Measurements from ENCODE around the gene PIP5K1B.

Gene PIP5K1B

DNA sequence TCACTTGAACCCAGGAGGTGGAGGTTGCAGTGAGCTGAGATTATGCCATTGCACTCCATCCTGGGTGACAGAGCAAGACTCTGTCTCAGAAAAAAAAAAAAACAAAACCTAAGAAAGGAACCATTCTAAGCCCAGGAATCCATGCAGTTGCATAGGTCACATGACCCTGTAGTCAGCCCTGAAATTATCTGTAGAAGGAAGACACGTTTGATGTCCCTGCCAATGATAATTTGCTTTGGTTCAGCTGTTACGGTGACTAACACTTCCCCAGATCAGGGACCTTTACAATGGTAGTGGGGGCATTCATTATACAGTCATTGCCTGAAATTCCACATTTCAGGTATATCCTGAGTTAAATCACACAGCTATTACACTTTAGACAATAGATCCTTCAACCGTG is 258.4 kb downstream of the PIP5K1B start:
- Histone ChIP-seq H2BK5ac (ENCODE audit: low read length) (no peak overlapping the region), H3K27me3 (ENCODE audit: control insufficient read depth in 3 of 3, insufficient read depth in 3 of 3, low read depth in 1 of 3, low read length in 3 of 3) (no peaks in the 10 kb centered on the region), H3K4me2 (ENCODE audit: insufficient read depth, low read length, poor library complexity, severe bottlenecking) (no peak overlapping the region), H3K36me3 (replicated peaks in 1 of 2; ENCODE audit: control insufficient read depth in 2 of 2, insufficient read depth in 2 of 2, low read length in 2 of 2) (peaks cover 0 to 67% of the 10 kb centered on the region in 2 donors), H2BK15ac (ENCODE audit: low read length) (no peak overlapping the region), H3K14ac (ENCODE audit: low read length) (no peak overlapping the region), H4K8ac (ENCODE audit: low read depth, low read length) (no peak overlapping the region), H3K4me1 (ENCODE audit: control insufficient read depth in 2 of 2, insufficient read depth in 1 of 2, low read depth in 1 of 2, low read length in 2 of 2) (no peaks in the 10 kb centered on the region), H2AFZ (ENCODE audit: low read length) (no peak overlapping the region), H3K4me3 (ENCODE audit: low read length in 2 of 2) (no peak overlapping the region), H3K27ac (replicated peaks; ENCODE audit: low read length) (no peak overlapping the region), H3K23ac (ENCODE audit: low read depth, low read length, poor library complexity) (no peak overlapping the region), H2AK5ac (ENCODE audit: low read depth, low read length) (no peak overlapping the region), H3K4ac (ENCODE audit: low read length) (no peak overlapping the region), H2BK120ac (ENCODE audit: low read depth, low read length) (no peak overlapping the region), H4K91ac (ENCODE audit: low read depth, low read length, poor library complexity) (no peak overlapping the region), H3K9ac (ENCODE audit: low read depth, low read length, poor library complexity) (no peak overlapping the region), H3K79me1 (ENCODE audit: low read depth, low read length) (no peaks in the 10 kb centered on the region), H3K9me3 (replicated peaks in 1 of 2; ENCODE audit: control insufficient read depth in 2 of 2, insufficient read depth in 1 of 2, low read depth in 1 of 2, low read length in 2 of 2) (peaks cover 0 to 12% of the 10 kb centered on the region in 2 donors), H2BK12ac (ENCODE audit: low read length) (no peak overlapping the region), H3K18ac (ENCODE audit: low read length) (no peak overlapping the region)
- DNase-seq (ENCODE audit: low spot score) = no peak
- no CpG with 5 or more reads among the region's 3 CpGs for WGBS, 2 donors (ENCODE audit: extremely low coverage in 2 of 2, insufficient read length in 2 of 2, insufficient replicate concordance in 1 of 2)

DNA sequence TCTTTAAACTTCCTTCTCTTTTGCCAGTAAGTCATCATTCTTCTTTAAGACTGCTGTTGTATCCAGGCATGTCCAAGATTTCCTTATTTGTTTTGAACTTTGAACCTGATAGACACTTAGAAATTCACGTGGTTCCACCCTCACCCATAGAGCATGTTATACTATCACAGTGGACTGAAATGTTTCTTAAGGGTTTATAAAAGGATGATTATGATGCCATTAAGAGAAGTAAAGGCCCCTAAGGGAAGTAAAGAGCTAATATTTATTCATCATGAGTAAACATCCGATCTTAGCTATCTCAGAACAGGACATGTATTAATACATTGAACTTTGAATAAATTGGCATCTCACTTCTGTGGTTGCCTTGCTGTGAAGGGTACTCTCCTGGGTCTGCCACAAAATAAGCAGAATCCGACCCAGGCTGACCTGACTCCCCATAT is 259.1 kb downstream of the PIP5K1B start:
- Histone ChIP-seq H4K8ac (ENCODE audit: low read depth, low read length) (no peak overlapping the region), H3K27ac (replicated peaks; ENCODE audit: low read length) (no peak overlapping the region), H3K14ac (ENCODE audit: low read length) (no peak overlapping the region), H3K79me1 (ENCODE audit: low read depth, low read length) (no peaks in the 10 kb centered on the region), H3K9me3 (replicated peaks in 1 of 2; ENCODE audit: control insufficient read depth in 2 of 2, insufficient read depth in 1 of 2, low read depth in 1 of 2, low read length in 2 of 2) (peaks cover 0 to 9% of the 10 kb centered on the region in 2 donors), H3K9ac (ENCODE audit: low read depth, low read length, poor library complexity) (no peak overlapping the region), H3K4ac (ENCODE audit: low read length) (no peak overlapping the region), H3K23ac (ENCODE audit: low read depth, low read length, poor library complexity) (no peak overlapping the region), H3K4me3 (ENCODE audit: low read length in 2 of 2) (no peak overlapping the region), H3K4me2 (ENCODE audit: insufficient read depth, low read length, poor library complexity, severe bottlenecking) (no peak overlapping the region), H3K36me3 (replicated peaks in 1 of 2; ENCODE audit: control insufficient read depth in 2 of 2, insufficient read depth in 2 of 2, low read length in 2 of 2) (peaks cover 0 to 70% of the 10 kb centered on the region in 2 donors), H3K4me1 (ENCODE audit: control insufficient read depth in 2 of 2, insufficient read depth in 1 of 2, low read depth in 1 of 2, low read length in 2 of 2) (no peaks in the 10 kb centered on the region), H2AK5ac (ENCODE audit: low read depth, low read length) (no peak overlapping the region), H2BK15ac (ENCODE audit: low read length) (no peak overlapping the region), H2BK120ac (ENCODE audit: low read depth, low read length) (no peak overlapping the region), H3K18ac (ENCODE audit: low read length) (no peak overlapping the region), H3K27me3 (ENCODE audit: control insufficient read depth in 3 of 3, insufficient read depth in 3 of 3, low read depth in 1 of 3, low read length in 3 of 3) (no peaks in the 10 kb centered on the region), H2BK5ac (ENCODE audit: low read length) (no peak overlapping the region), H2BK12ac (ENCODE audit: low read length) (no peak overlapping the region), H2AFZ (ENCODE audit: low read length) (no peak overlapping the region), H4K91ac (ENCODE audit: low read depth, low read length, poor library complexity) (no peak overlapping the region)
- no CpG with 5 or more reads among the region's 3 CpGs for WGBS, 2 donors (ENCODE audit: extremely low coverage in 2 of 2, insufficient read length in 2 of 2, insufficient replicate concordance in 1 of 2)
- no peak for DNase-seq (ENCODE audit: low spot score)

DNA sequence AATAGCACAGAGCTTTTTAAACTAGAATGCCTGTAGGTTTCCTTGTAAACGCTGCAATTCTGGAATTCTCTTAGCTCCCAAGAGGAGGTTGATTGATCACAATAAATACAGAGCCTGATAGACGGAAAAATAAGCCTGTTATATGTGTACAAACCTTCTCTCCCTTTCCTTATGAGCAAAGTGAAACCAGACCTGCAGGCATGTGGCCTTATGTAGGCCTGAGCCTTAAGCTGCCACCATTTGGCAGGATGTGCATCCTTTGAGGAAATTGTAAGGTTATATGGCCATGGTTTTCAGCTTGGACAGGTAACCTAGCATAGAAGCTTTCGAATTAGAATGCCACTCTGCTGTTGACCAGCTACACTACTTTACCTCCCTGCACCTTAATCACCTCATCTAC is 259.7 kb downstream of the PIP5K1B start:
- no peaks in the 10 kb centered on the region for H3K27me3 ChIP-seq (ENCODE audit: control insufficient read depth in 3 of 3, insufficient read depth in 3 of 3, low read depth in 1 of 3, low read length in 3 of 3)
- no peak overlapping the region for H2BK5ac ChIP-seq (ENCODE audit: low read length)
- no peak overlapping the region for H3K4ac ChIP-seq (ENCODE audit: low read length)
- H3K18ac ChIP-seq (ENCODE audit: low read length) = no peak overlapping the region
- H3K23ac ChIP-seq (ENCODE audit: low read depth, low read length, poor library complexity) = no peak overlapping the region
- DNase-seq (ENCODE audit: low spot score) = no peak
- peaks cover 0 to 71% of the 10 kb centered on the region in 2 donors for H3K36me3 ChIP-seq (replicated peaks in 1 of 2; ENCODE audit: control insufficient read depth in 2 of 2, insufficient read depth in 2 of 2, low read length in 2 of 2)
- no peaks in the 10 kb centered on the region for H3K79me1 ChIP-seq (ENCODE audit: low read depth, low read length)
- H3K14ac ChIP-seq (ENCODE audit: low read length) = no peak overlapping the region
- H3K4me1 ChIP-seq (ENCODE audit: control insufficient read depth in 2 of 2, insufficient read depth in 1 of 2, low read depth in 1 of 2, low read length in 2 of 2) = no peaks in the 10 kb centered on the region
- H2BK15ac ChIP-seq (ENCODE audit: low read length) = no peak overlapping the region
- H3K4me3 ChIP-seq (ENCODE audit: low read length in 2 of 2) = no peak overlapping the region
- no peak overlapping the region for H2BK12ac ChIP-seq (ENCODE audit: low read length)
- no peak overlapping the region for H2BK120ac ChIP-seq (ENCODE audit: low read depth, low read length)
- no peak overlapping the region for H3K9ac ChIP-seq (ENCODE audit: low read depth, low read length, poor library complexity)
- no peak overlapping the region for H2AK5ac ChIP-seq (ENCODE audit: low read depth, low read length)
- no peak overlapping the region for H2AFZ ChIP-seq (ENCODE audit: low read length)
- H4K91ac ChIP-seq (ENCODE audit: low read depth, low read length, poor library complexity) = no peak overlapping the region
- no CpG with 5 or more reads among the region's 3 CpGs for WGBS, 2 donors (ENCODE audit: extremely low coverage in 2 of 2, insufficient read length in 2 of 2, insufficient replicate concordance in 1 of 2)
- peaks cover 0 to 4% of the 10 kb centered on the region in 2 donors for H3K9me3 ChIP-seq (replicated peaks in 1 of 2; ENCODE audit: control insufficient read depth in 2 of 2, insufficient read depth in 1 of 2, low read depth in 1 of 2, low read length in 2 of 2)
- no peak overlapping the region for H3K27ac ChIP-seq (replicated peaks; ENCODE audit: low read length)
- H3K4me2 ChIP-seq (ENCODE audit: insufficient read depth, low read length, poor library complexity, severe bottlenecking) = no peak overlapping the region
- no peak overlapping the region for H4K8ac ChIP-seq (ENCODE audit: low read depth, low read length)

DNA sequence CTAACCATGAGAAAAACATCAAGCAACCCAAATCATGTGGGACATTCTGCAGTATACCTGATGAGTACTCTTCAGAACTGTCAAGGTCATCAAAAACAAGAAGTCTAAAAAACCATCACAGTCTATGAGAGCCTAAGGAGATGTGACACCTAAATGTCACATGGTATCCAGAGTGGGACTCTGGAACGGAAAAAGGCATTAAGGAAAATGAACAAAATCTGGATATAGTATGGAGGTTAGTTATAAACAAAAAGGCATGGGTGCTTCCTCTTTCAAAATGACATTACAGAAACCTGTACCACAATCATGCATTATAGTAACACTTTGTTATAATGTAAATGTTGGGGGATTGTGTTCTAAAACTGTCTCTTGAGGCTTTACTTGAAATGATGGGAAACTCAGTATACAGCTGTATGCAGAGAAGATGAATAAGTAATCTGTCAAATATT is 261.5 kb downstream of the PIP5K1B start:
- no peak overlapping the region for H3K27ac ChIP-seq (replicated peaks; ENCODE audit: low read length)
- no peak overlapping the region for H4K91ac ChIP-seq (ENCODE audit: low read depth, low read length, poor library complexity)
- H3K23ac ChIP-seq (ENCODE audit: low read depth, low read length, poor library complexity) = no peak overlapping the region
- peaks cover 0 to 79% of the 10 kb centered on the region in 2 donors for H3K36me3 ChIP-seq (replicated peaks in 1 of 2; ENCODE audit: control insufficient read depth in 2 of 2, insufficient read depth in 2 of 2, low read length in 2 of 2)
- no peaks in the 10 kb centered on the region for H3K79me1 ChIP-seq (ENCODE audit: low read depth, low read length)
- peaks cover 0 to 5% of the 10 kb centered on the region in 2 donors for H3K9me3 ChIP-seq (replicated peaks in 1 of 2; ENCODE audit: control insufficient read depth in 2 of 2, insufficient read depth in 1 of 2, low read depth in 1 of 2, low read length in 2 of 2)
- H3K4me1 ChIP-seq (ENCODE audit: control insufficient read depth in 2 of 2, insufficient read depth in 1 of 2, low read depth in 1 of 2, low read length in 2 of 2) = no peaks in the 10 kb centered on the region
- H3K4me2 ChIP-seq (ENCODE audit: insufficient read depth, low read length, poor library complexity, severe bottlenecking) = no peak overlapping the region
- H2BK15ac ChIP-seq (ENCODE audit: low read length) = no peak overlapping the region
- H3K14ac ChIP-seq (ENCODE audit: low read length) = no peak overlapping the region
- DNase-seq (ENCODE audit: low spot score) = no peak
- no peak overlapping the region for H2AFZ ChIP-seq (ENCODE audit: low read length)
- H2BK120ac ChIP-seq (ENCODE audit: low read depth, low read length) = no peak overlapping the region
- H3K27me3 ChIP-seq (ENCODE audit: control insufficient read depth in 3 of 3, insufficient read depth in 3 of 3, low read depth in 1 of 3, low read length in 3 of 3) = no peaks in the 10 kb centered on the region
- H4K8ac ChIP-seq (ENCODE audit: low read depth, low read length) = no peak overlapping the region
- H2BK12ac ChIP-seq (ENCODE audit: low read length) = no peak overlapping the region
- H3K4ac ChIP-seq (ENCODE audit: low read length) = no peak overlapping the region
- H3K9ac ChIP-seq (ENCODE audit: low read depth, low read length, poor library complexity) = no peak overlapping the region
- WGBS, 2 donors (ENCODE audit: extremely low coverage in 2 of 2, insufficient read length in 2 of 2, insufficient replicate concordance in 1 of 2) = no CpG with 5 or more reads among the region's 1 CpG
- no peak overlapping the region for H3K4me3 ChIP-seq (ENCODE audit: low read length in 2 of 2)
- H2AK5ac ChIP-seq (ENCODE audit: low read depth, low read length) = no peak overlapping the region
- no peak overlapping the region for H3K18ac ChIP-seq (ENCODE audit: low read length)
- no peak overlapping the region for H2BK5ac ChIP-seq (ENCODE audit: low read length)
